ENCODE data around the gene SHLD1.
"Not testable (repeated sequence)": the region's sequence is repeated elsewhere in the genome, so short reads cannot be mapped to it uniquely, and the experiment has no call there.

The SHLD1 gene

DNA sequence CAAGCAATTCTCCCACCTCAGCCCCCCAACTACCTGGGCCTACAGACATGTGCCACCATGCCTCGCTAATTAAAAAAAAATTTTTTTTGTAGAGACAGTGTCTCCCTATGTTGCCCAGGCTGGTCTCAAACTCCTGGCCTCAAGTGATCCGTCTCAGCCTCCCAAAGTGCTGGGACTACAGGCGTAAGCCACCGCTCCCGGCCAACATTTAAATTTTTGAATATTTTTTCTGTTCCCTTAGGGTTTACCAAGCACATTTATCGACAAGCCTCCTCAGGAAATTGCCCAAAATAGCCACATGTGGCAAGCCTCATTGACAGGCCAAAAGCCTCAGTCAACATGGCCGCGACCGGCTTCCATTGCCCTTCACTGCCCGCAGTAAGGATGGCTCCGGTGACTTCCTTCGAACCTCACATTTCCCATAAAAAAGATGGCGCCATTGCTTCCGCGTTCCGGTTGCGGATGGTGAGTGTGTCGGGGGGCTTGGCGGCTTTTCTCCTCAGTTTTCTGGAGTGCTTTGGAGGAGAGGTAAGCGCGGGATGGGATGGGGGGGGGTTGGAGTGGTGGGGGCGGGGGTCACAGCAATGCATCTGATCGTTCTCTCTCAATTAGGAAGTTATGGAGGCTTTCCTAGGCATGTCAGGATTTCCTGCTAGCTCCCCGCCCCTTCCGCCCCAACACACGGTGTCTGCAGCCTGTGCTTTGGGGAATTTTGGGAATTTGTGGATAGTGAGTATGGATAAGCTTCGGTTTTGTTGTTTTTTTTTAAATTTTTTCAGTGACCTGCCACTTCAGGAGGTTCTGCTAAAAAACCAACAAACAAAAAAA, at the start of gene SHLD1:
SHLD1 (plus strand) TSS at position 450 of the 828 bp plus-strand sequence. CDS start 22,465 bp downstream, outside the sequence.
- peak in 55 of 56 donors; percentile 30 to 92 (median 80) for DNase-seq

DNA sequence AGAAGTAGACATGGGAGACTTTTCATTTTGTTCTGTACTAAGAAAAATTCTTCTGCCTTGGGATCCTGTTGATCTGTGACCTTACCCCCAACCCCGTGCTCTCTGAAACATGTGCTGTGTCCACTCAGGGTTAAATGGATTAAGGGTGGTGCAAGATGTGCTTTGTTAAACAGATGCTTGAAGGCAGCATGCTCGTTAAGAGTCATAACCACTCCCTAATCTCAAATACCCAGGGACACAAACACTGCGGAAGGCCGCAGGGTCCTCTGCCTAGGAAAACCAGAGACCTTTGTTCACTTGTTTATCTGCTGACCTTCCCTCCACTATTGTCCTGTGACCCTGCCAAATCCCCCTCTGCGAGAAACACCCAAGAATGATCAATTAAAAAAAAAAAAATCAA, 47.9 kb upstream of the SHLD1 start:
- DNase-seq = not testable (repeated sequence)

GRCh38 chr20:5703681-5704101, 46.5 kb upstream of the SHLD1 start:
- no peak for DNase-seq

- DNase-seq = no peak
Measured at GRCh38 chr20:5705827-5706226, 44.4 kb upstream of the SHLD1 start.

DNA sequence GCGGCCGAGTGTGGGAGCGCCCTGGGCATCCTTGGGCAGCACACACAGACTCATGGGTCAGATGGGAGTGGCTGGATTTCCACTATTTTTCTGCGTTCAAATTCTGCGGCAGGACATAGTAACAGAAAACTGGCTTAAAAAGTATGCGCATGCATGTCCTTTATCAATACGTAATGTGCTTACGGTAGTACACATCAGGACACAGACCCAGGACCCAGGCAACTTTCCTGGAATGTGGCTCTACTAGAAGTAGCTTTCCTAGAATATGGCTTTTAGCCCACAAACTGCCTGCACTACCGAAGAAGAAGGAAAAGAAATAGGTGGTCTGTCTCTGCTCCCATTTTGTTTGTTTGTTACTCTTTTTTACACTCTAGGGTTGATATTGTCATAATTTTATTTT, 43.4 kb upstream of the SHLD1 start:
- no peak for DNase-seq

DNA sequence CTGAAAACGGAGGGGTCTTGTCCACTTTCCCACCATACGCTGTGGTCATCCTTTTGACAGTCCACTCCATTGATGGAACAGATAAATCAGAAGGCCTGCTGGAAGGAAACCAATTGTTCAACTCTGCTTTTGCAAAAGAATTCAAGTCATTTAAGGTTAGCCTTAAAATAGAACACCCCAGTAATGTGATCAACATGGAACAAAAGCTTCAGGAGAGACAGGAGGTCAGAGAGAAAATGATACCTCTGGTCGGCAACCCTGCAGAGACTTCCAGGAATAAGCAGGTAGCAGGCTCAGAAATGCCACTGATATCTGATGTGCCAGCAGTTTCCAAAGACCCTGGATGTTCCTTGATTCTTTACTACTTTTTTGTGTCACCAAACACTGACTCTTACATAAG, 39.6 kb upstream of the SHLD1 start:
- no peak for DNase-seq

DNA sequence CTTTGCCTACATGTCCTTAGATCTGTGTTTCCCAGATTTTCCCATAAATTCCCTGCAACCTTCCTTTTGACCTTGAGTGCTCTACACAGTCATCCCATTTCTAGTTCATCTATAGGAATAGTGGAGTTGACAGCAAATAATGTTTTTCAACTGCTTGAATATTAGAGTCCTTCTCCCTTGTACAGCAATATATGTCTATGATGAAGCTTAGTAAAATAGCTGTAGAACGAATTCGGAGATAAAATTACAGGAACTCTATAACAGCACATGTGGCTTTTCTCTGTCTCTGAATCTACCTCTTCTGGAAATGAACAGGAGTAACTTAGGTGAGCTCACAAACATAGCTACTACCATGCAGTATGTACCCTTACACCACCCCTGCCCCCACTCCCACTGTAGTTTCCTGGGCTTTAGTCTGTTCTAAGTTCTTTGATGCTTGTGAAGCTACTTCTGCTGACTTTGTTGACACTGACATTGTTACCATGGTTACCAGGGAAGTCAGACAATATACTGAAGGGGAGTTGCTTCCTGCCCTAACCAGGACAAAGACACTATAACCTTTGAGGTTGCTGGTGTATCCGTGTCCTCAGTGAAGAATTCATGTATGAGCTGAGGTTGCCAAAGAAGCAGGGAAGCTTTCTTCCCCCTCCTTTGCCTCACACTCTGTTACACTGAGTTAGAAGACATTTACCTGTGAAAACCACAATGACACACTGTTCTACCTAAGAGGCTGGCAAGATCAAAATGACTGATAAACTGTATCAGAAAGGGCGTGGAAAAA, 35.8 kb upstream of the SHLD1 start:
- no peak for DNase-seq

- no peak for DNase-seq
Measured at GRCh38 chr20:5715071-5715841, 34.9 kb upstream of the SHLD1 start.

- no peak for DNase-seq
Measured at GRCh38 chr20:5716953-5717352, 33.2 kb upstream of the SHLD1 start.

DNA sequence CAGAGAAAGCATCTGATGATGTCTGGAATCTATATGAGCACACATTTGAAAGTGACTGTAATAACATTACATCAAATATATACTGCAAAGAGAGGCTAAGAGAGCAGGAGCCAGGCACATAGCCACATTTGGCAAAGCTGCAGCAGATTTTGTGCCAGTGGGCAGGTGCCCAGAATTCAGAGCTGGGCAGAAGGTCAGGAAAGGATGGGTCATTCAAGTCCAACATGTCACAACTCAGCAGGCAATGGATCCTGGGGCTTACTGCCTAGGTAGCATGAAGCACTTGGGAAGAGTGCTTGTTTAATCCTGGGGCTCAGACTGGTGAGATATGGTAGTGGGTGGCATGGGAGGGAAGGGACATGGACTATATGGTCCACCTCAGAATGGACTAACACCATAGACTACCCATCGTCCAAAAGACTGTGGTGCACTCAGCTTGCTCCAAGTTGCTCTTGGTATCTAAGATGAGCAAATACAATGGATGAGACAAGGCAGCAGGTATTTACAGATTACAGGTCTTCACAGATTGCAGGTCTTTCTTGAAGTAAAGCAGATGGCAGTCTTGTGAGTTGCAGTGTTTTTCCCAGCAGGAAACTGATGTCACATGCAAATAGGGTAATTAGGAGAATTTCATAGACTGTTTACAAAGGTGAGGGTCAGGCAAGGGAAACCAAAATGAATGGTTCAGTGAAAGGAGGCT, 31.2 kb upstream of the SHLD1 start:
- DNase-seq = peak in 8 of 56 donors; percentile 0 to 10 (median 4)

- DNase-seq = no peak
Measured at GRCh38 chr20:5719861-5720403, 30.3 kb upstream of the SHLD1 start.

DNA sequence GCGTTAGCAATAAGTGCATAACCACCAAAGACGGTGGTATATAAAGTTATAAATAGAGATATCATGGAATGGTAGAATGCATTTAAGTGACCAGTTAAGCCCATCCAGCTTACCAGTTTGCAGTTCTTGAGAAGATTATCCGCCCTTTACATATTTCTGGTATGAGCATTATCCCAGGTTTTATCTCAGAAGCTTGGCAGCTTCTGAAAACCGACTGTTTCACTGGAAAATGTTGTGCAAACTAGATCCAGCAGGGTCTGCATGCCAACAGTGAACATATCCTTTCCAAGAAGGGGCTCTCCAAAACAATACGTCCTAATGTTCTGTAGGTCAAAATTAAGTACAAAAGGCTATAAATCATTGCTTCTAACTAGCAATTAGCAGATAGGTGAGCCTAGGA, 29.5 kb upstream of the SHLD1 start:
- DNase-seq = no peak

GRCh38 chr20:5721356-5721755, 28.8 kb upstream of the SHLD1 start:
- DNase-seq = not testable (repeated sequence)

DNA sequence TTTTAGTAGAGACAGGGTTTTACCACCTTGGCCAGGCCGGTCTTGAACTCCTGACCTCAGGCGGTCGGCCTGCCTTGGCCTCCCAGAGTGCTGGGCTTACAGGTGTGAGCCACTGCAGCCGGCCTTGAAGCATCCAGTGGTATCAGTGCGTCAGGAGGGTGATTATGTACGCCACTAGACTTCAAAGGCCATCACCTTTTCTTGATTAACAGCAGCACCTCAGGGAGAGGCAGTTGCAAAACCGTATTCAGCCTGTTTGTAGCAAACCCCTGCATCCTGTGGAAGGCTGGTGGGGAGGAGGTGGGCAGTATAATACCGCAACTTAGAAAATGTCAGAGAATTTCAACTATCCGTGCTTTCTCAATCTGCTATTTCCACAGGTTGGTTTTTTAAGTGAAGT, 27.3 kb upstream of the SHLD1 start:
- no peak for DNase-seq

DNA sequence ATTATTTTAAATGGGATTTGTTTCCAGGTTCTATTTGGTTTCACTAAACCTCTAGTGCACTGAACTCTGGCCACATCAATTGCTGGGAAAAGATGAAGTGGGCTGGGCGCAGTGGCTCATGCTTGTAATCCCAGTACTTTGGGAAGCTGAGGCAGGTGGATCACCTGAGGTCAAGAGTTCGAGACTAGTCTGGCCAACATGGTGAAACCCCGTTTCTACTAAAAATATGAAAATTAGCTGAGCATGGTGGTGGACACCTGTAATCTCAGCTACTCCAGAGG, 25.1 kb upstream of the SHLD1 start:
- not testable (repeated sequence) for DNase-seq

- DNase-seq = no peak
Measured at GRCh38 chr20:5727018-5727515, 23.1 kb upstream of the SHLD1 start.

DNA sequence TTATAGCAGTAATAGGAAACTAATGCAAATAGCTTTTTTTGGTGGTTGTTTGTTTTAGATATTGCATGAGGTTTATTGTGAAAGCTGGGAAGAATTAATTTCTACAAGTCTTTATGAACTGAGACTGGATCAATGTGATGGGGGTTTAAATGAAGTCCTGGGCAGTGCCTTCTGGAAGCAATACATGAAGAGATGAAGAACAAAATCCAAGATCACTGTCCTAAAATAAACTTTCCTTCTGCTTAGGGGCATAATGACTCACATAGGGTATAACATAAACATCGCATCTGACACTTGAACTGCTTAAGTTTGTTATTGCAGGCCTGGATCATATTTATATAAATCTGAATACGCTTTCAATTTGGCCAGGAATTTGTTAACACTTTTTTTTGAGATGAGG, 20.9 kb upstream of the SHLD1 start:
- DNase-seq = no peak

DNA sequence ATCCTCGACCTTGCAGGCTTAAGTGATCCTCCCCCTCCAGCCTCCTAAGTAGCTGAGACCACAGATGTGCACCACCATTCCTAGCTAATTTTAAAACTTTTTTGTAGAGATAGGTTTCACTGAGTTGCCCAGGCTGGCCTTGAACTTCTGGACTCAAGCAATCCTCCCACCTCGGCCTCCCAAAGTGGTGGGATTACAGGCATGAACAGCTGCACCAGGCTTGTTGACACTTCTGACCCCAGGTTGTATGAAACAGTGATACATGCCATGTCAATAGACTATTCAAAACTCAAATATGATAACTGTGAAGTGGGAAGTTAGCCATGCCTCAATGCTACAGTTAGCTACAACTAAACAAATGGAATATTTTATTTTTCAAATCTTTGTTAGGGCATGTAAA, 20.1 kb upstream of the SHLD1 start:
- DNase-seq = no peak

GRCh38 chr20:5731753-5732366, 18.3 kb upstream of the SHLD1 start:
- DNase-seq = peak in 7 of 56 donors; percentile 1 to 10 (median 5)

DNA sequence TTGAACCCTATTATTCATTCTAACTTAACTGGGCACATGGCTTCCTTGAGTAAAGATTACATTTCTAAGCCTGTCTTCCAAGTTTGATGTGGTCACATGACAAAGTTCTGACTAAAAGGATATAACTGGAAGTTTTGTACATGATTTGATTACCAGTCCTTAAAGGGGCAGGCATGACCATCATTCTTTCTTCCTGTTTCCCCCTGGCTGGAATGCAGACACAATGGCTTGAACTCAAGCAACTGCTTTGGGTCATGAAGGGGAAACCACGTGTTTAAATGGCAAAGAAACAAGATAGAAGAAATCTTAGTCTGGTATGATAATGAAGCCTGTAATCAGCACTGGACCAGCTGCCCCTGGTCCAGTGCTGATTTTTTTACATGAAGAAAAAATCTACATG, 15.6 kb upstream of the SHLD1 start:
- DNase-seq = no peak

Data from nucleus accumbens (tissue), 56 donors.